HG03159 (cell line): ENCODE measurements around the gene VASH2.
"Not testable (repeated sequence)": the region's sequence is repeated elsewhere in the genome, so short reads cannot be mapped to it uniquely, and the experiment has no call there.

Experiments used
- ATAC-seq: cut with Tn5 transposase; IDR thresholded peaks from one replicate; pipeline ENCODE4 v1.9.1; 2021; ENCODE audit warnings: mild to moderate bottlenecking, moderate library complexity; ENCODE audit not compliant: unreplicated experiment

VASH2 gene

DNA sequence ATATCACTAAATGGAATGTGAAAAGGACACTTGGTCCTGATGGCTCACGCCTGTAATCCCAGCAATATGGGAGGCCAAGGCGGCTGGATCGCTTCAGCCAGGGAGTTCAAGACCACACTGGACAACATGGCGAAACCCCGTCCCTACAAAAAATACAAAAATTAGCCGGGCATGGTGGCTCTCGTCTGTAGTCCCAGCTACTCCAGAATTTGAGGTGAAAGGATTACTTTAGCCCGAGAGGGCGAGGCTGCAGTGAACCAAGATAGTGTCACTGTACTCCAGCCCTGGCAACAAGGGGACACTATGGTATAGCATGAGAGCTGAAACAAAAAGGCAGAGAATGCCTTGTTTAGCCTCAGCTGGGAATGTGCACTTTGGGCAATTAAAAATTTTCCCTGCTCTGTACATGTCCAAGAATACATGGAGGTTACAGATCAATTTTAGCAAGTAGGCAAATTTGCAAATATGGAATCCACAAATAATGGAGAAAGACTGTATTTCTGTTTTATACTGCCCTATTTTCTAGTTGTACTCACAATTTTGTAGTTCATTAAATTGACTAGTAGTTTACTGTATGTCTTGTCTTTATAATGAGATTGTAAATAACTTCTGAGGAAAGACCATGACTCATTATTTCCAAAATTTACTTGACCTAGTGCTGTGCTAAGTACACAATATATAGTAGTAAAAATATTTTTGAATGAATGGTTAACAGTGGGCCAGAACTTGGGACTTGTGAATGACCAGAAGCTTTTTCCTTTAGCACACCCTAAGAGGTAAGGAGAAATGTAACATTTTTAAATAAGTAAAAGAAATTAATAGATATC lies 67.3 kb downstream of the VASH2 start:
- no peak for ATAC-seq

DNA sequence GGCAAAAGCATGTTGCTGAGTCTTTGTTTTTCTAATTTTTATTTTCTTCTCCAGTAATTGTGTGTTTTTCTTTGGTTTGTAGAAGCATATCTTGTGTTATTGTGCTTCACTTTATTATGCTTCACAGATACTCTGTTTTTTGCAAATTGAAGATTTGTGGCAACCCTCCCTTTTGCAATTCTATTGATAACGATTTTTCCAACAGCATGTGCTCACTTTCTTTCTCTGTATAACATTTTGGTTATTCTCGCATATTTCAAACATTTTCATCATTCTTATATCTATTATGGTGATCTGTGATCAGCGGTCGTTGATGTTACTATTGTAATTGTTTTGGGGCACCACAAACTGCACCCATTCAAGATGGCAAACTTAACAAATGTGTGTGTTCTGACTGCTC lies 69.1 kb downstream of the VASH2 start:
- ATAC-seq: no peak

DNA sequence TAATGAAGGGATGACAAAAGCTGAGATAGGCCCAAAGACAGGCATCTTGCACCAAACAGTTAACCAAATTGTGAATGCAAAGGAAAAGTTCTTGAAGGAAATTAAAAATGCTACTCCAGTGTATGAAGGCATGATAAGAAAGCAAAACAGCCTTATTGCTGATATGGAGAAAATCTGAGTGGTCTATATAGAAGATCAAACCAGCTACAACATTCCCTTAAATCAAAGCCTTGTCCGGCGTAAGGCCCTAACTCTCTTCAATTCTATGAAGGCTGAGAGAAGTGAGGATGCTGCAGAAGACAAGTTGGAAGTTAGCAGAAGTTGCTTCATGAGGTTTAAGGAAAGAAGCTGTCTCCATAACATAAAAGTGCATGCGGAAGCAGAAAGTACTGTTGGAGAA lies 69.7 kb downstream of the VASH2 start:
- ATAC-seq: no peak

DNA sequence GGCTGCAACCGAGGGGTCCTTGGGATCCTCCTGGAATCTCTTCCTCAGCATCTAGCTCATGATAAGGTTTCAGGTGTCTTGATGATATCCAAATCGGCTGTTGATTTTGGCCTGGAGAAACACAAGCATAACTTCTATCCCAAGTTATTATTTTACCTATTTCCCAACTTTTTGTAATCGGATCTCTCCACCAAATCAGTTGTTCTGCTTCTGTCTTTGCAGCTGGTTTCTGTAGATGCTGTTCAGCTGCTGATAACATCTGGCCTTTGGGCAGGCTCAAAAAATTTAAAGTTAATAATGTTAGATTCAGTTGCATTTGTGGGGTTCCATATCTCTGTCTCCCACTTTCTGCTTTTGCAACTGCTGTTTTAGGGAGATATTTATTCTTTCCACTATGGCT lies 76.7 kb downstream of the VASH2 start:
- ATAC-seq: not testable (repeated sequence)

DNA sequence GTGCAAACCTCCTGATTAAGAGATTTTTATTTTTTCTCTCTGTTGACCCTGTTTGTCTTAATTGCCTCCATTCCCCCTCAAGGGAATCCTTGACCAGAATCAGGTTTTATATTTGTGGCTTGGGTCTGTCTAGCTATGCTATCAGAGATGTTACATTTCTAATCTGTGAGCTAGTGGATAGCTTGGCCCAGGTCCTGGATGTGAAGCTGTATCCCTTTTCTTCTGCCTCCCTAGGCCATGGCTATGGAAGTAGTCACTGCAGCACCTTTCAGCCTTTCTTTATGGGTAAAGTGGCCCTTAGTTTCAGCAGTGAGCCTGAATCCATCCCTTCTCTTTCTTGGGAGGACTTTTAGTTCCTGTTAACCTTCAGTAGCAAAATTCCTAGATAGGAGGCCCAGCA lies 82.3 kb downstream of the VASH2 start:
- no peak for ATAC-seq

DNA sequence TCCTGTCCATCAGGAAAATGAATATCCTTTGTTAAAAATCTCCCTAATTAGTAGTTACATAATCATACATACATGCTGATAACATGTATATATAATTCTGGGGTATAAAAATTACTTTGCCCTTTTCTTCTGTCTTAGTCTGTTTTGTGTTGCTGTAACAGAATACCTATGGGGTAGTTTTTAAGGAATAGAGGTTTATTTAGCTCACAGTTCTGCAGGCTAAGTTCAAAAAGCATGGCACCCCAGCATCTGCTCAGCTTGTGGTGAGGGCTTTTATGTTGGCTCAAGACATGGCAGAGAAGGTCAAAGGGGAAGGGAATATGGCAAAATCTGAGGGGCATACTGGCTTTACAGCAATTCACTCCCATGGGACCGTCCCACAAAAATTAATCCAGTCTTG lies 84.4 kb downstream of the VASH2 start:
- no peak for ATAC-seq

DNA sequence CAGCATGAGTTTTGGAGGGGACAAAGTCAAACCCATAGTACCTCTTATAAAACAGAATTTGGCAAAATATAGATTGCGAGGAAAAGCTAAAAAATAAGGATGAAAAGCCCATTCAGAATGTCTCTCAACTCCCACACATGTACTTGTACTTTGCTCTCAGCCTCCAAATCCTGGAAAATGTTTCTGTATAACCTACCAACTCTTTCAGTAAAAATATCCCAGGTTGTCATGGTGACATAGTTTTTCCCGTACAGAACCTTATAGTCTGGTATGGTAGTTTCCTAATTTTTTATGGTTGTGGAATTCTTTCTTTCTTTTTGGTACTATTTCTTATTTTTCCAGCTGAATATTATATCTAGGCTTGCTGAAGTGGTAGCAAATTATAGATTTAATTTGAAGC lies 85.2 kb downstream of the VASH2 start:
- ATAC-seq: no peak
